Fibroblast of peridontal ligament (primary cell): ENCODE results near the gene IGLL5.
"Not testable (repeated sequence)": the region's sequence is repeated elsewhere in the genome, so short reads cannot be mapped to it uniquely, and the experiment has no call there.

ENCODE experiments used
- DNase-seq: peaks from one replicate; pipeline ENCODE4 v3.0.0-alpha.2; 2010; ENCODE audit errors: extremely low read depth

IGLL5 gene

DNA sequence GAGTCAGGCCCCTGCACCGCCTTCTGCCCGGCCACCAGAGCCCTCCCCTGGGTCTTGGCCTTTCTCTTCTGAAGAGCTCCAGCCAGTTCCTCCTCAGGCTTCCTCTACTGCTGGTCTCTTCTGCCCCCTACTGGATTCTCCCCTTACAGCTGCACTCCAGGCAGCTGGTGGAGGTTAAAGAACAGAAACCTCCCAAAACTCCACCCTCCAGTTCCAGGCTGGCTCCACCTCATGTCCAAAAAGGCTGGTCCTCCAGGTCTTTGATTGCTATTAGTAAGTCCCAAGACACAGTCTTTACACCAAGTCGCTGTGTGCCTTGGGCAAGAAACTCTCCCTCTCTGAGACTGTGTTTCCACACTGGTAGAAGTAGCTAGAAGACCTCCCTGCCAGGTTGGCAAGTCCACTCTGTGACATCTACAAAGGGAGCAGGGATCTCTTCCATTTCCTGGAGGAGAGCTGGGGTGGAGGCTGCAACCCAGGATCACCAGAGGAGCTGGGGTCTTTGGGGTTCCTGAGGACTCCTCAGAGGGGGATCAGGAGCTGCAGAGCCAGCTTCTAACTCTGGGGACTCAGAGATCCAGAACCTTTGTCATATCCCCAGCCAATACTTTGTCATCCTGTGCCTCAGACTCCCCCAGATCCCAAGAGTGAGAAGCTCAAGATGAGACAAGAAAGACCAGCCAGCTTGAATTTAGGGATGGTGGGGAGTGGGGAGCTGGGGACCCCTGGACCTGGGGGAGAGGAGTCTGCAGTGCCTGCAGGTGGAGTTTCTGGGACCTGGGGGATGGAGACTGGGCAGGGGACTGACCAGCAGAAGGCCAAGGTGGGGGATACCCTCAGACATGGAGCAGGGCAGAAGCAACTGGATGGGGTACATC is 3.4 kb upstream of the IGLL5 start:
- DNase-seq: peak; percentile 54

DNA sequence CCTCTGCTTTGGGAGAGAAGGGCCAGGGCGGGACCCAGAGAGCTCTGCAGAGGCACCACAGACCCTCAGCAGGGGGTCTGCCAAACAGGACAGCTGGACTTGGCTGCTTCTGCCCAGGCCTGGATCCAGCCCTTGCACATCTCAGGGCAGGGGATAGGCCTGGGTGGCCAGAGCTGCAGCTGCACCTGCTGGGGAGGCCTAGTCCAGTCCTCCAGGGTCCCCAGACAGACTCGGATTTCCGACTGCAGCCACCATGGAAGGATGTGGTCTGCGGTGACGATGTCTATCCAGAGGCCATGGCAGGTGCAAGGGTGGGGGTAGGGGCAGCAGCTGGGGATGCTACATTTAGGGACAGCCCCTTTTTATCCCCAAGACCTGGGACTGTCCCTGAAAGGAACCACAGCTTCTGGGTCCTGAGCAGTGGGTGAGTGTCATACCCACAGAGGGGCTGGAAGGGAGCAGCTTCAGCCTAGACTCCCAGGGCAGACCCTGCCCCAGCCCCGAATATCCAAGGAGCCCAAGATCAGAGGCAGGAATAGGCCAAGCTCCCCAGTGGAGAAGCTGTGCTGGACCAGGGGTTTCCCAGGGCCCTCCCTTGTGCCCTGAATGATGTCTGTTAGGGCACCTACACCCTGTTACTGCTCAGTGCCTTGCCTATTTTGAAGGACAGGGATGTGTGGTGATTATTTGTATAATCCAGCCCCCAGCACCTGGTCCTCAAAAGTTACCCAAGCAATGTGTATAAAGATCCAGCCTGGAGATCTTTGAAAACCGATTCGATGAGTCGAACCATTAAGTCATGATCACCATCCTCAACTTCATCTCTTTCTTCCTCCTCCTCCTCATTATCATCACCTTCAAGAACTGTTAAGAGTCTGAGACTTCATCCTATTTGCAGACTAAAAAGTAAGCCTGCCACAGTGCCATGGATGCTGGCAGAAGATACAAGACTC is 2.5 kb upstream of the IGLL5 start:
- no peak for DNase-seq

DNA sequence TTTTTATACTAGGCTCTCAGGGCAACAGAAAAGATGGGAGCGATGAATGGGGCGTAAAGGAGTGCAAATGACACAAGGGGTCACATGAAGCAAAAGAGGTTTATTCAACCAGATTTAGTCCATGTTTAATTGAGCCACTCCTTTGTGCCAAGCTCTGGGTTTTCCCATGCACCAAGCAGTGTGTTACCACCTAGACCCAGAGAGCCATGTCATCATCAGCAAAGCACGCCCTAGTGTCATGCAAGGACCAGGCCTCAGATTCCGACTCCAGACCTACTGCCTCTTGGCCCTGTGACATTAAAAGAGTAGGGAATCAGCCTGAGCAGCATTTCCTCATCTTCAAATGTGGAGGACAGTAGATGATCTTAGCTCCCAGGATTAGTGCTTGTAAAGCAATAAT is 1.1 kb upstream of the IGLL5 start:
- no peak for DNase-seq

DNA sequence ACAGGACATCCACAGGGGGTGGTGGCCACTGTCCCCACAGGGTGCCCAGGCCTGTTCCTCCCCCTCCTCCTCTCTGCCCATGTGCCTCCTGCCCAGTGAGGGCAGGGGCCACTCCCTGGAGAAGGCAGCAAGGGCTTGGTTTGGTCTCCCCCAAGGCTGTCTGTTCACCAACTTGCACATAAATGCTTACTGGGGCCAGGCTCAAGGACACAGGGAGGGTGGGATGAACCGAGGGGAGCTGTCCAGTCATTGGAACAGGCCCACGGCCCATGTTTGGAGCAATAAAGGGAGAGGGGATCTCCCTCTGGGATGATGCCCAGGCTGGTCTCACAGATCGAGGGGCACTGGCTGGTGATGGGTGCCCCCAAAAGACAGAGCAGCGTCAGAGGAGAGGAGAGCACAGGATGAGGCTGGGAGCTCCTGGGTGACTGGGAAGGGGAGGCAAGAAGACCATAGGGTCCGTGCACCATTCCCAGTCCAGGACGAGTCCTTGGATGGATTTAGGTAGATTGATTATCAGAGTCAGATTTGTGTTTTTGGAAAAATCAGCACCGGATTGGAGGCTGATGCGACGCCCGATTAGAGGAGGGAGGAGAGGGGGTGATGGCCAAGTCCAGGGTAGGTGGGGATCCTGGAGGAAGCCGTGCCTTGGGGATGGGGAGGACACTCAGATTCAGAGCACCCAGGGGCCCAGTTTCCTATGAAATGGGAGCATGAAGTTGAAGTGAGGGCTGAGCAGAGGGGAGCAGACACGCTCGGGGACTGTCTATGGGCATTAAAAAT is 1.1 kb downstream of the IGLL5 start:
- no peak for DNase-seq

GRCh38 chr22:22890085-22890484 is 2.5 kb downstream of the IGLL5 start:
- no peak for DNase-seq

DNA sequence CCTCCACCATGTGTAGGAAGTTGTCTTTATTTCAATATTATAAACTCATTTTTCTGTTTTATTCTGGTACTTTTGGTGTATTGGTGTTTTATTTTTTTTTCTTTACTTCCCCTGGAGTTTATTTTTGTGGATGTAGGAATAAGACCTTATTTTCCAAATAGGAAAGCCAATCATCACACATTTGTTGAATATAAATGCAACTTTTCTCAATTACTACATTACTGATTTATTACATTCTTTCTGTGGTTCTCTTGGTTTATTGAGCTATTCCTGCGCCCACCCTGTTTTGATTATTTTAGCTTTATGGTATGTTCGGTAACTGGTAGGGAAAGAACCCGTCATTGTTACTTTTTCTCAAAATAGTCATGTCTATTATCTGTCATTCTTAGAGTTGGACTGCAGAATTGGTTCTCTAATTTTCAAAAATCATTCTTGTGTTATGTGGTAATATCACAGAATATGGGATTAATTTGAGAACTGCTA is 3.6 kb downstream of the IGLL5 start:
- DNase-seq: no peak

DNA sequence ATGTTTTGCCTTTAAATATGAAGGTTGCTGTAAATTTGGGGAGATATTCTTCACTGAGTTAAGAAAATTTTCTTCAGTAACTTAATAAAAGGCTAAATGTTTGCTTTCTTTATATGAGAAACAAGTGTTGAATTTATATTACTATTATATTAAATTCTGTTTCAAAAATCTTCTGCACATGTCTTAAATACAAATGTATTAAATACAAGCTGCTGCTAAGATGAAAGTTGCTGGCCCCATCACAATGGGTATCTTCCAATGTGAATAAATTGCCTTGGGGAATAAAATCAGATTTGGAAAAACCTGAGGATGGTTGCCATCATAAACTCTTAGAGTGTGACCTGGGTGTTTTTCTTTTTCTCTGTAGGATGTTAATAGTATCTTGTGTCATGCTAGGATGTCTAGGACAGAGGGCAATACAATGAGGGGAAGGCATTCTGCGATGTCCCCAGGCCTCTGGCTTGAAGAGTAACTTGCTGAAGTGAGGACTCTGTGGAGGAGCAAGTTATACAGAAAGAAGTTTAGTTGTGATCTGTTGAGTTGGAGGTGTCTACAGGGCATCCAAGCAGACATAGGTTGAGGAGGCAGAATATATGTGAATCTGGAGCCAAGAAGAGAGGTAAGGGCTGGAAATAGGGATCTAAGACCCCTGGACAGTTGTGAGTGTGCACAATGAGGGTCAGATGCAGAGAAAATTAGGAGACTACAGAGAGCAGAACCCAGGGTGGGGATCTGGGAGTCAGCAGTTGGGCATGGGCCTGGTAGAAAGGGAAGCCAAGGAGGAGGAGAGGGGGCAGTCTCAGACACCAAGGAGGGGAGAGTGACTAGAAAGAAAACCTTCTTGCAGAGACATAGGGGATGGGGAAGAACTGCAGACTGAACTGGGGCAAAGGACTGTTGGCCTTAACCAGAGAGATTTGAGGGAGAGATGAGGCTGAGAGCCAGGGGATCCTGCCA is 4.8 kb downstream of the IGLL5 start:
- no peak for DNase-seq

GRCh38 chr22:22893077-22893805 is 5.6 kb downstream of the IGLL5 start:
- no peak for DNase-seq

DNA sequence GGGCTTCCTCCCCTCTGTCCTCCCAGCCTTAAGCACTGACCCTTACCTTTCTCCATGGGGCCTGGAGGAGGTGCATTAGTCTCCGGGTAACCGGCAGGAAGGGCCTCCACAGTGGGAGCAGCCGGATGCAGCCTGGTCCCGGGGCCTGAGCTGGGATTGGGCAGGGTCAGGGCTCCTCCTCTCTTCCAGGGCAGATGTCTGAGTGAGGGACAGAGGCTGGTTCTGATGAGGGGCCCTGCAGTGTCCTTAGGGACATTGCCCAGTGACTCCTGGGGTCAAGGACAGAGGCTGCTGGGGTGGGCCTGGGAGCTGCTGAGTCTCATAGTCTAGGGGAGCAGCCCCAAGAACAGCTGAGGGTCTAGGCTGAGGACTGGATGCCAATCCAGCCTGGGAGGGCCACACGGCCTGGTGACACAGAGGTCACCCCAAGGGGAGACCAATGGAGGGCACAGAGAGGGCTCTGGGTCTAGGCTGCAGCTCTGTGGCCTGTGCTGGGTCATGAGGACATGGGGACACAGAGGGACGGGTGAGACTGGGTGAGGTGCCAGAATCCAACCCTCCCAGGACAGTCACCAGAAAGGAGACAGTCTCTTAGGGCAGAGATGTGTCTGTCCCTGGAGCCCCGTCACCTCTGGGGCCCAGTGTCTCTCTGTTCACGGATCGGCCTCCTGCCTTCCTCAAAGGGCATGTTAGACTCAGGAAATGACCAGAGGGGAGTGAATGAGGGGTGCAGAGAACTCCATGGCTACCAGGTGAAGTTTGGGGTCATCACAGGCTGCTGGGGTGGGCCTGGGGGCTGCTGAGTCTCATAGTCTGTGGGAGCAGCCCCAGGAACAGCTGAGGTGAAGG is 6.5 kb downstream of the IGLL5 start:
- no peak for DNase-seq

- no peak for DNase-seq
These were observed 7.4 kb downstream of the IGLL5 start for GRCh38 chr22:22894740-22895731.

- DNase-seq: no peak
These were observed 8.3 kb downstream of the IGLL5 start for GRCh38 chr22:22895776-22896445.

DNA sequence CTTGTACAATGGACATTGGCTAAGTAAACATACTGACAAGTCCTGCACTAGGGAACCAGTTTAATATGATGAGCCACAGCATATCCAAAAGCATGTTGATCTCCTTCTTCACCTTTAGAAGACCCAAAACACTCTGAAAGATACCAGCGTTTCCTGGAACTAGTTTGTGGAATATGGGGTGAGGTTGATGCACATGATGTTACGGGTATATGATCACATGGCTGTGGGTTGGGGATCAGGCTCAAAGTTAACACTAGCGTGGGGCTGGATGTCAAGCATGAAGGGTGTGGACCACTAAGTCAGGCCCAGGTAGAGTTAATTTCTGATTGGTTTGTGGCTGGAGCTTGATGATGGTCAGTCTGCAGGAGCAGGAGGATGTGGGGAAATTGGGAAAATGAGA is 9.0 kb downstream of the IGLL5 start:
- DNase-seq: no peak

DNA sequence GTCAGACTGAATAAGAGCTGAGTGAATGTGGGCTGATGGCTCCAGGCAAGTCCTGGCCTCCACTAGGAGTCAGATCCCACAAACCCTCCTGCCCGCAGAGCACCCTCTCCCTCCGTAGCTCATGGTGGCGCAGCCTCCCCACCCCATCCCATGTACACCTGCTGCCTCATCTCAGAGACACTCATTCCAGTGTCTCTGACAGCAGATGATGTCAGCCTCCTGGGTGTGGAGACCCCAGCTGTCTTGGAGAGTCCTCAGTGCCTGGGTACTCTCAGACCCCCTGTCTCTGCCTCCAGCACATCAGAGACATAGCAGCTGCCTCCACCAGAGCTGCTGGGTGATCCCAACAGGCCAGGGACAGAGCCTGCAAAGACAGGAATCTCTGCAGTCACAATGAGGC is 9.5 kb downstream of the IGLL5 start:
- DNase-seq: no peak

DNA sequence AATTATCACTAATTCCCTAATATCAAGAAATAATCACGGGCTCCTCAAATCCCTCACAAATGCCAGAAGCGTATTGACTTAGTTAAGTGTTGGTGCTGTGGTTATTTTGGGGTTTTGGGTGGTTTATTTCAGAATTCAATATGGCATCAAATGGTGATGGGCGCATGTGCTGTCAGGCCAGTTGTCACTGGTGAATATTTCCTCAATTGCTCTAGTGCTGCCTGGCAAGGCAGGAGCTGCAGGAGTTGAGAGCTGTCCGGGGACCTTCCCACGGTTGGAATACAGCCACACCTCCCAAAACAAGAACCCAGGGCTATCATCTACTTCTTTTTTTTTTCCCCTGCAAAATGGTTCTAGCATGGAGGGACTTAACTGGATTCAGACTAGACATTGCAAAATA is 10.3 kb downstream of the IGLL5 start:
- DNase-seq: no peak

- not testable (repeated sequence) for DNase-seq
These were observed 10.9 kb downstream of the IGLL5 start for GRCh38 chr22:22898411-22898950.

DNA sequence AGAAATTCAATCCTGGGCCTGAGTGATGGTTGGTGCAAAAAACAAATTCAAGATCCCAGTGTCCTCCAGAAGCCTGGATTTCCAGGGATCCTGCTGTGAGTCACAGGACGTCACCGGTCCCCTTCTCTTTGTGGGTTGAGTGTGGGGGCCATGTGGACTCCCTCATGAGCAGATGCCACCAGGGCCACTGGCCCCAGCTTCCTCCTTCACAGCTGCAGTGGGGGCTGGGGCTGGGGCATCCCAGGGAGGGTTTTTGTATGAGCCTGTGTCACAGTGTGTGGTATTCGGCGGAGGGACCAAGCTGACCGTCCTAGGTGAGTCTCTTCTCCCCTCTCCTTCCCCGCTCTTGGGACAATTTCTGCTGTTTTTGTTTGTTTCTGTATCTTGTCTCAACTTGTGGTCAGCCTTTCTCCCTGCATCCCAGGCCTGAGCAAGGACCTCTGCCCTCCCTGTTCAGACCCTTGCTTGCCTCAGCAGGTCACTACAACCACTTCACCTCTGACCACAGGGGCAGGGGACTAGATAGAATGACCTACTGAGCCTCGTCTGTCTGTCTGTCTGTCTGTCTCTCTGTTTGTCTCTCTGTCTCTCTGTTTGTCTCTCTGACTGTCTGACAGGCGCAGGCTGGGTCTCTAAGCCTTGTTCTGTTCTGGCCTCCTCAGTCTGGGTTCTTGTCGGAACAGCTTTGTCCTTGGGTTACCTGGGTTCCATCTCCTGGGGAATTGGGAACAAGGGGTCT is 11.9 kb downstream of the IGLL5 start:
- DNase-seq: not testable (repeated sequence)
